HG03095 (cell line): ENCODE results near the gene DNM3.

ENCODE experiments used
- ATAC-seq: cut with Tn5 transposase; IDR thresholded peaks from one replicate; pipeline ENCODE4 v1.9.1; 2021; ENCODE audit warnings: moderate library complexity; ENCODE audit not compliant: unreplicated experiment

DNM3 gene

DNA sequence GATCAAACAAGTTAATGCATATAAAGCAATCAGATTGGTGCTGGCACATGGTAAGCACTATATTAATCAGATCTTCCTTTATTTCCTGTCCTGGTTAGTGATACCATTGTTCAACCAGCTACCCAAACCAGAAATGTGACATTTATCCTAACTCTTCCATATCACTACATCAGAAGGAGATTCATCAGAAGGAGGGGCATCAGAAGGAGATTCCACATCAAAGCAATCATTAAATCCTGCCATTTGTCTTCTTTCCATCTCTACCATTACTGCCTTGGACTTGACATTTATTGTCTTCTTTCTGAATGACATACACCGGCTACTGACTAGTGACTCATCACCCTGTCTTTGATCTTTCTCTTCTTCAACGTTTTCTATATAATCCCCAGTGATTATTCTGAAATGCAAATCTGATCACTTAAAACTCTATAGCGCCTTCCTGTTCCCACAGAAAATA lies 75.0 kb downstream of the DNM3 start:
- ATAC-seq = no peak

- ATAC-seq = no peak
These were observed 76.0 kb downstream of the DNM3 start for GRCh38 chr1:171917331-171917730.

- no peak for ATAC-seq
These were observed 78.9 kb downstream of the DNM3 start for GRCh38 chr1:171919891-171920887.

- no peak for ATAC-seq
These were observed 81.7 kb downstream of the DNM3 start for GRCh38 chr1:171922999-171923398.

DNA sequence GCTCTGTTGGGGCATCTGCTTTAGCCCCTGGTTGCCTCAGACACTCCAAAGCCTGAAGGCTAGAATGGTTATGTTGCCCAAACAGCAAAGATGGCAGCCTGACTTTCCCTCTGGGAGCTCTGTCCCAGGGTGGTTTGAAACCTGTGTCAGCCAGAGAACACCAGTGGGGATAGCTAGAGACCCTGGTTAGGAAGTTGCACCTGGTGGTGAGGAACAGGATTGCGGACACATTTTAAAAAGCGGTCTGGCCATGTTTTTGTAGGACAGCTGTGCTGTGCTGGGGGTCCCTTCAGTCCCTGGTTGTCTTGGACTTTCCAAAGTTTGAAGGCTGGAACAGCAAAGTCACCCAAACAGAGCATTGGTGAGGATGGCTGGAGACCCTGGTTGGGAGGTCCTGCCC lies 87.8 kb downstream of the DNM3 start:
- ATAC-seq = no peak

DNA sequence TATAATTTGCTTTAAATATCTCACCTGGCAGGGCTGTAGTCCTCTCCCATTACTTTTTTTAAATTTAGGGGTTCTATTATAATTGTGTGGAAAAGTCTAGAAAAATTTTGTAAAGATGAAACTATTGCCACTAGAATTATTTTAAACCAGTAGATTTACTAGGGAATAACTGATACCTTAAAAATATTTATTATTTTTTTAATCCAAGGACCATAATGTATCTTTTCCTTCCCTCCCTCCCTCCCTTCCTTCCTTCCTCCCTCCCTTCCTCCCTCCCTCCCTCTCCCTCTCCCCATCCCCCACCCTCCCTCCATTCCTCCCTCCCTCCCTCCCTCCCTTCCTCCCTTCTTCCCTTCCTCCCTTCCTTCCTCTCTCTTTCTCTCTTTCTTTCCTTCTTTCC lies 90.5 kb downstream of the DNM3 start:
- ATAC-seq = no peak

- ATAC-seq = no peak
These were observed 93.4 kb downstream of the DNM3 start for GRCh38 chr1:171934664-171935063.

- ATAC-seq = no peak
These were observed 93.8 kb downstream of the DNM3 start for GRCh38 chr1:171935086-171935485.

DNA sequence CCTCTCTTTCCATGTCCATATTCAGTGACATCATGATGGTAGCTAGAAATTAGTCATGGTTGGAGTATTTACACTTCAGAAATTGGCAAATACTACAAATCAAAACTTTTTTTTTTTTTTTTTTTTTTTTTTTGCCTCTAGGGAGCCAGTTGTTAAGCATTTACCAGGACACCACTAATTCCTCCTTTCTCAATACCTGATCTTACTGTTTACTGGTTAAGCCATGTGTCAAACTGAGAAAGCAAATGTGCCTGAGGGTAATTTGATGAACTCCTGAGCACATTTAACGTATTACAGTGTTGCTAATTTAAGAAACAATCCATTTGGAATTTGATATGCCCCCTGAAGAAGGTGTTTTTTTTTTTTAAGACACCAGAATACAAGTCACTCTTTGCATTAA lies 94.4 kb downstream of the DNM3 start:
- ATAC-seq = no peak

GRCh38 chr1:171937938-171938337 lies 96.6 kb downstream of the DNM3 start:
- no peak for ATAC-seq

- no peak for ATAC-seq
These were observed 98.4 kb downstream of the DNM3 start for GRCh38 chr1:171939740-171940139.

DNA sequence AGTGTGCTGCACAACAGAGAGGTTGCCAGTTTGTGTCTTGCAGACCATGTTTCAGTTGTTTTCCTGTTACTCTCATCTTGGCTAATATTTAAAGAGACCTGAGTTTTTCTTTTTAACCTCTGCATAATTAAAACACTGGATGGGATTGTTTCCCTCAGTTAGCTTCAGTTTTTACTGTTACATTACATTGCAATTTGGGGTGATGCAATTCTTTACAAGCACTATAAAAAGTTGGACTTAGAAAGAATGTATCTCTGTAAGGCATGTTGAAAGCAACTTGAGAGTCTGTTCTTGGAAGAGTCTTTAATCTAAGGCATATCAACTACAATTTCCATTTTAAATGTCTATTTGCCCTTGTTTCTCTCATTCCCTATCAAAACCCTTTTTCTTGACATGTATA lies 99.1 kb downstream of the DNM3 start:
- ATAC-seq = no peak

GRCh38 chr1:171941920-171942319 lies 100.6 kb downstream of the DNM3 start:
- ATAC-seq = no peak

GRCh38 chr1:171943973-171944561 lies 102.8 kb downstream of the DNM3 start:
- ATAC-seq = no peak

DNA sequence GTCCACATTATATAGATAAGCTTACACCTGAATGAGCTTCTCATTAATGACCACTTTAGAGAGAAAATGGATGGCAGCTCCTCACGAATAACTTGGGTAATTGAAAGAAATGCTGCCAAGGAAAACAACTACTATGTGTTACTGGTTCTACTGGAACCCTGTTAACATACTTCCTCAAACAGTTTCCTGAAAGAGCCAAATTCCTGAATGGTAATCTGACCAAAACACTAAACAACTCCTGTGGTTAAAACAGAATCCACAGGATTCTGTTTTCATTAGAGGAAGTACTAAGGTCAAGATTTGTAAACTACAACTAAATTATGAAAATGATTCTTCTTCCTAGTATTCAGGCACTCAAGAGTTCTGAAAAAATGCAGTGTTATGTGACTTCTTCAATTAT lies 107.2 kb downstream of the DNM3 start:
- no peak for ATAC-seq

GRCh38 chr1:171949316-171949715 lies 108.0 kb downstream of the DNM3 start:
- ATAC-seq = no peak

DNA sequence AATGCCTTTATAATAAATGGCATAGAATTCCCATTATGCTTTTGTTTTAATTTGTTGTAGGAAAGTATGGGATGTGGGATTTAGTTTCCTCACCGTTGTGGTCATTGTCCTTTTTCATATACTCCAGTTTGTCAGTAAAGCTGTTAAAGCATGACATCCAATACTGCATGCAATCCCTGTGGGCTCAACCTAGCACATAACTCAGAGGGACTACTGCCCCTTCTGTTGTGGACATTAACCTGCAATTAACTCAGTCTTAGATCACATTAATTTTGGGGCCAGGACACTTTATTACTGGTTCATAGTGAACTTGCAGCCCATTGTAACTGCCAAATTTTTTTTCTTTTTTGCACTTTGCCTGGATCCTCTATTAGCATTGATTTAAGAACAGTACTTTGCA lies 112.5 kb downstream of the DNM3 start:
- ATAC-seq = no peak

DNA sequence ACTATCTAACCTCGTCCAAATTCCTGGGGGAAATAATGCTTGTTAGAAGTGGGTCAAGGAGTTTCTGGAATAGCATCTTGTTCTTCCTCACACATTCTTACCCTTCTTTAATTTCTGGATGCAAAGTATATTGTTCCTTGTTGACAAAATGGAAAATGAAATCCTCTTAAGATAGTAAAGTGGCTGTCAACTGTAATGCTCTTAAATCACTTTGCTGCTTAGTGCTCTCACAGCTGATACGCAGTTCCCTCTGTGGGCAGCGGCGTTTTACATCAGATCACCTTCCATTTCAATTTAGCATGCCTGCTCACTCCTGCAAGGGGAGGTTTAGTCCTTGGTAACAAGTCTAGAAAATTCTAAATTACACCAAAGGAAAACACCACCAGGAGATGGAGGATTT lies 113.1 kb downstream of the DNM3 start:
- ATAC-seq = no peak

GRCh38 chr1:171961861-171962260 lies 120.6 kb downstream of the DNM3 start:
- ATAC-seq = no peak

- ATAC-seq = no peak
These were observed 122.5 kb downstream of the DNM3 start for GRCh38 chr1:171963762-171964161.

DNA sequence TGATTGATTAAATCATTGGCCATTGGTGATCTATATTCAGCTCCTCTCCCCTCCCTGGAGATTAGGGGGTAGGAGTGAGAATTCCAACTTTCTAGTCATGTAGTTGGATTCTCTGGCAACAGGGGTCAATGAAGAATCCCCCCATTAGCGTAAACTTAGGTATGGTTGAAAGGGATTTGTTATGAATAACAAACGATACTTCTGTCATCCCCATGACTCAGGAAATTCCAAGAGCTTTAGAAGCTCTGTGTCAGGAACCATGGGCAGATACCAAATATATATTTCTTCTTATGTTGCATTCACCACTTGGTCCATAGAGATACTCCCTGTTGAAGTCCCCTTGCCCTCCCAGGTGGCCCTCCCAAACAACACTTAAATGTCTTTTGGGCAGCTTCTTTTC lies 124.5 kb downstream of the DNM3 start:
- no peak for ATAC-seq
